ACC112 (cell line): ENCODE data around the gene ARL5C.
"Not testable (repeated sequence)": the region's sequence is repeated elsewhere in the genome, so short reads cannot be mapped to it uniquely, and the experiment has no call there.

ENCODE experiments used
- H2AFZ ChIP-seq: fragments of 200-600 bp; sonication (generic); one replicate; pipeline ENCODE4 v1.6.0; 2017; ENCODE audit warnings: antibody characterized with exemption, low read length; ENCODE audit not compliant: unreplicated experiment
- H3K27ac ChIP-seq: fragments of 200-600 bp; sonication (generic); 2 replicates; pipeline ENCODE4 v1.5.1; 2014; ENCODE audit warnings: low read depth, mild to moderate bottlenecking, antibody characterized with exemption, low read length, moderate library complexity
- H3K27me3 ChIP-seq: fragments of 200-600 bp; sonication (generic); 2 replicates; pipeline ENCODE4 v1.6.1; 2014; ENCODE audit warnings: mild to moderate bottlenecking, antibody characterized with exemption, low read length, moderate library complexity, mixed read lengths; ENCODE audit not compliant: insufficient read depth
- H3K36me3 ChIP-seq: fragments of 200-600 bp; sonication (generic); 2 replicates; pipeline ENCODE4 v1.6.1; 2016; ENCODE audit warnings: mild to moderate bottlenecking, antibody characterized with exemption, low read length, moderate library complexity, mixed read lengths; ENCODE audit not compliant: insufficient read depth
- H3K4me1 ChIP-seq: fragments of 200-600 bp; sonication (generic); one replicate; pipeline ENCODE4 v1.6.1; 2016; ENCODE audit warnings: low read length, mixed read lengths; ENCODE audit not compliant: insufficient read depth, unreplicated experiment, control insufficient read depth
- H3K4me3 ChIP-seq: fragments of 200-600 bp; sonication (generic); 2 replicates; pipeline ENCODE4 v1.5.1; 2014; ENCODE audit warnings: mild to moderate bottlenecking, low read depth, low read length
- H3K79me2 ChIP-seq: fragments of 200-600 bp; sonication (generic); one replicate; pipeline ENCODE4 v1.6.0; 2016; ENCODE audit warnings: low read length; ENCODE audit not compliant: control insufficient read depth, unreplicated experiment, insufficient read depth

The ARL5C gene

GRCh38 chr17:39177256-39177655 is 11.3 kb upstream of the ARL5C start:
- Histone ChIP-seq H3K79me2 (no peaks in the 10 kb centered on the region), H3K4me3 (no peak overlapping the region), H3K27me3 (no peaks in the 10 kb centered on the region), H3K4me1 (peaks cover 13% of the 10 kb centered on the region), H3K27ac (no peak overlapping the region), H2AFZ (no peak overlapping the region), H3K36me3 (peaks cover 8% of the 10 kb centered on the region; the same call in 1 of the 2 replicates)

GRCh38 chr17:39175695-39176093 is 9.7 kb upstream of the ARL5C start:
- Histone ChIP-seq H3K27ac (no peak overlapping the region), H3K4me3 (no peak overlapping the region), H2AFZ (no peak overlapping the region), H3K36me3 (peaks cover 8% of the 10 kb centered on the region; the same call in 1 of the 2 replicates), H3K79me2 (no peaks in the 10 kb centered on the region), H3K27me3 (no peaks in the 10 kb centered on the region), H3K4me1 (peaks cover 13% of the 10 kb centered on the region)

GRCh38 chr17:39174920-39175694 is 9.1 kb upstream of the ARL5C start:
- H3K4me1 ChIP-seq: peaks cover 13% of the 10 kb centered on the region
- H3K4me3 ChIP-seq: no peak overlapping the region
- no peaks in the 10 kb centered on the region for H3K79me2 ChIP-seq
- H3K36me3 ChIP-seq: peaks cover 8% of the 10 kb centered on the region; the same call in 1 of the 2 replicates
- H3K27me3 ChIP-seq: no peaks in the 10 kb centered on the region
- H3K27ac ChIP-seq: no peak overlapping the region
- no peak overlapping the region for H2AFZ ChIP-seq

- Histone ChIP-seq H3K4me3 (no peak overlapping the region), H3K27me3 (no peaks in the 10 kb centered on the region), H3K4me1 (peaks cover 11% of the 10 kb centered on the region), H3K36me3 (peaks cover 8% of the 10 kb centered on the region; the same call in 1 of the 2 replicates), H3K27ac (no peak overlapping the region), H3K79me2 (no peaks in the 10 kb centered on the region), H2AFZ (no peak overlapping the region)
Measured at GRCh38 chr17:39173526-39174274, 7.7 kb upstream of the ARL5C start.

DNA sequence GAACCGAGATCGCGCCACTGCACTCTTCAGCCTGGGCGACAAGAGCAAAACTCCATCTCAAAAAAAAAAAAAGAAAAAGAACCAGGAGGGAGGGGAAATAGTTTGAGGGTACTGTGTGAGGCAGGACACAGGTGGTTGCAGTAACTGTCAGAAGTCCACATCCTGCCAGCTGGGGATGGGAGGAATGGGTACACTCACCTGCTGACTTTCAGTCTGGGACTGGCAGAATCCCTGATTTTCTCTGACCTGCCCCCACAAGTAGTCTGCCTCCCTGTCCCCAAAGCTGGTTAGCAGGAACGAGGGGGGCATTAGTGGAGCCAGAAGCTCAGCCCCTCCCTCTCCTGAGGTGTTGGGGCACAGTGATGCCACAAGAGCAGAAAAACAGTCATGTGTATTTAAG is 7.1 kb upstream of the ARL5C start:
- H2AFZ ChIP-seq: no peak overlapping the region
- peaks cover 5% of the 10 kb centered on the region for H3K4me1 ChIP-seq
- H3K79me2 ChIP-seq: no peaks in the 10 kb centered on the region
- no peak overlapping the region for H3K27ac ChIP-seq
- peaks cover 8% of the 10 kb centered on the region; the same call in 1 of the 2 replicates for H3K36me3 ChIP-seq
- H3K4me3 ChIP-seq: no peak overlapping the region
- H3K27me3 ChIP-seq: no peaks in the 10 kb centered on the region

DNA sequence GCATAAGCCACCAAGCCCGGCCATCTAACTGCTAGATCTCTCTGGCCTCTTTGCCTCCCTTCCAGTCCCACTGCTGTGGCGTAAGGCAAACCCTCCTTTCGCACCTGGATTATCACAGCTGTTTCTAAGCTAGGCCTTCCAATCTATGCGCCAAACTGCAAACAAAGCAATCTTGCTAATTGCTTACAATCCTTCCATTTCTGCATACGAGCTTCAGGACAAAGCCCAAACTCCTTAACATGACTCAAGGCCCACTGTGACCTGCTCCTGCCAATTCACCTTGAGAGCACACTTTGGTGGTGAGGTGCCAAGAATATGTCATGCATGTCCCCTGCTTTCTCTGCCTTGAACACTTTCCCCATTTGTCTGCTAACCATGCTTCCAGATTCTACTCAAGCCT is 6.0 kb upstream of the ARL5C start:
- Histone ChIP-seq H3K4me1 (peaks cover 4% of the 10 kb centered on the region), H3K79me2 (no peaks in the 10 kb centered on the region), H3K36me3 (peaks cover 5% of the 10 kb centered on the region; the same call in 1 of the 2 replicates), H3K4me3 (no peak overlapping the region), H3K27me3 (peaks cover 2% of the 10 kb centered on the region; the same call in 1 of the 2 replicates), H2AFZ (no peak overlapping the region), H3K27ac (no peak overlapping the region)

- Histone ChIP-seq H3K79me2 (no peaks in the 10 kb centered on the region), H2AFZ (no peak overlapping the region), H3K27me3 (peaks cover 16% of the 10 kb centered on the region), H3K36me3 (no peaks in the 10 kb centered on the region), H3K4me3 (no peak overlapping the region), H3K4me1 (peaks cover 2% of the 10 kb centered on the region), H3K27ac (no peak overlapping the region)
Measured at GRCh38 chr17:39170558-39170957, 4.6 kb upstream of the ARL5C start.

DNA sequence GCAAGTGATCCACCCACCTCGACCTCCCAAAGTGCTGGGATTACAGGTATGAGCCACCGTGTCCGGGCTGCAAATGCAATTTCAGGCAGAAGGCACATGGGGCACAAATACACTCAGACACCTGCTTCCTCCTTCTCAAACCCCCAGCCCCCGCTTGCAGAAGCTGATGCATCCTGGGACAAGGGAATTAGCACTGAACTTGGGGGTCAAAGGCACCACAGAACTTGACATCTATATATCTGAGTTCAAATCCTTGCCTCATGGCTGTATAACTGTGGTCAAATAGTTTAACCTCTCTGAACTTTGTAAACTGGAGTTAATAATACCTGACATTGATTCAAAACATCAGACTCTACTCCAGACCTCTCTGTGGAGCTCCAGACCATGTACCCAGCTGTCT is 4.1 kb upstream of the ARL5C start:
- Histone ChIP-seq H2AFZ (no peak overlapping the region), H3K36me3 (no peaks in the 10 kb centered on the region), H3K4me1 (no peaks in the 10 kb centered on the region), H3K27ac (no peak overlapping the region), H3K27me3 (peaks cover 21% of the 10 kb centered on the region), H3K4me3 (no peak overlapping the region), H3K79me2 (no peaks in the 10 kb centered on the region)

DNA sequence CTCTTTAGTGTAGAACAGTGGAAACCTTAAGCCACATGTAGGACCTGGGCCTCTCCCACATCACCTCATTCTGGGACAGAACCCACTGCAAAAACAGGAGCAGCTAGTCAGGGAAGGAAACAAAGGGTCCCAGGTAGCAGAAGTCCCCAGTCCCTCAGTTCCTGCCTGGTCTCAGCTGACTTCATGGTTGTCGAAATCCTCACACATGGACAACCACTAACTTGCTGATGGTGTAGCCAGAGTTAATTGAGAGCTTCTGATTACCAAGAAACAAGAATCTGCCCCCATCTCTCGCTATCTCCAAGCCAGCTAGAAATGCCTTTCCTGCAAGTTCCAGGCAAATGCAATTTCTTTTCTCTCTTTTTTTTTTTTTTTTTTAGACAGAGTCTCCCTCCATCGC is 3.6 kb upstream of the ARL5C start:
- Histone ChIP-seq H3K79me2 (no peaks in the 10 kb centered on the region), H2AFZ (no peak overlapping the region), H3K36me3 (no peaks in the 10 kb centered on the region), H3K4me3 (no peak overlapping the region), H3K4me1 (no peaks in the 10 kb centered on the region), H3K27ac (no peak overlapping the region), H3K27me3 (peaks cover 23% of the 10 kb centered on the region)

DNA sequence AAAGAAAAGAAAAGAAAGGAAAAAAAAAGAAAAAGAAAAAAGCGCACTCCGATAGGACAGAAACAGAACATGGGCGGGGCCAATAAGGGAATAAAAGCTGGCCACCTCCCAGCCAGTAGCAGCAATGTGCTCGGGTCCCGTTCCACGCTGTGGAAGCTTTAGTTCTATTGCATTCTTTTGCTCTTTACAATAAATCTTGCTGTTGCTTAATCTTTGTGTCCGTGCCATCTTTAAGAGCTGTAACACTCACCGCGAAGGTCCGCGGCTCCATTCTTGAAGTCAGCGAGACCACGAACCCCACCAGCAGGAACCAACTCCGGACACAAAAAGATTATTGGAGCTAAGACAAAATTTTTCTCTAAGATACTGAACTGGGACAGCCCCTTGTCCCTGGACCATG is 3.1 kb upstream of the ARL5C start:
- Histone ChIP-seq H3K27ac (no peak overlapping the region), H3K36me3 (no peaks in the 10 kb centered on the region), H3K4me1 (no peaks in the 10 kb centered on the region), H2AFZ (no peak overlapping the region), H3K27me3 (peaks cover 23% of the 10 kb centered on the region), H3K79me2 (no peaks in the 10 kb centered on the region), H3K4me3 (no peak overlapping the region)

- H3K79me2 ChIP-seq, H3K4me1 ChIP-seq, H2AFZ ChIP-seq, H3K27ac ChIP-seq, H3K4me3 ChIP-seq, H3K36me3 ChIP-seq: not testable (repeated sequence)
- peaks cover 23% of the 10 kb centered on the region for H3K27me3 ChIP-seq
Measured at GRCh38 chr17:39168503-39168902, 2.5 kb upstream of the ARL5C start.
